ENCODE results near the gene EVI2B.
"Not testable (repeated sequence)": the region's sequence is repeated elsewhere in the genome, so short reads cannot be mapped to it uniquely, and the experiment has no call there.

The EVI2B gene

GRCh38 chr17:31269036-31269577, 44.7 kb downstream of the EVI2B start:
- DNase-seq = no peak

- DNase-seq = peak; percentile 3 to 18
Observed at GRCh38 chr17:31266042-31266441, 47.8 kb downstream of the EVI2B start.

GRCh38 chr17:31262923-31263322, 50.9 kb downstream of the EVI2B start:
- not testable (repeated sequence) for DNase-seq

- no peak for DNase-seq
Observed at GRCh38 chr17:31261601-31262000, 52.3 kb downstream of the EVI2B start.

- no peak for DNase-seq
Observed at GRCh38 chr17:31260151-31260550, 53.7 kb downstream of the EVI2B start.

GRCh38 chr17:31256936-31257335, 56.9 kb downstream of the EVI2B start:
- no peak for DNase-seq

GRCh38 chr17:31254654-31255053, 59.2 kb downstream of the EVI2B start:
- no peak for DNase-seq

Measured in inflammatory macrophage (primary cell).